ENCODE measurements around the gene VPS41.

The VPS41 gene

DNA sequence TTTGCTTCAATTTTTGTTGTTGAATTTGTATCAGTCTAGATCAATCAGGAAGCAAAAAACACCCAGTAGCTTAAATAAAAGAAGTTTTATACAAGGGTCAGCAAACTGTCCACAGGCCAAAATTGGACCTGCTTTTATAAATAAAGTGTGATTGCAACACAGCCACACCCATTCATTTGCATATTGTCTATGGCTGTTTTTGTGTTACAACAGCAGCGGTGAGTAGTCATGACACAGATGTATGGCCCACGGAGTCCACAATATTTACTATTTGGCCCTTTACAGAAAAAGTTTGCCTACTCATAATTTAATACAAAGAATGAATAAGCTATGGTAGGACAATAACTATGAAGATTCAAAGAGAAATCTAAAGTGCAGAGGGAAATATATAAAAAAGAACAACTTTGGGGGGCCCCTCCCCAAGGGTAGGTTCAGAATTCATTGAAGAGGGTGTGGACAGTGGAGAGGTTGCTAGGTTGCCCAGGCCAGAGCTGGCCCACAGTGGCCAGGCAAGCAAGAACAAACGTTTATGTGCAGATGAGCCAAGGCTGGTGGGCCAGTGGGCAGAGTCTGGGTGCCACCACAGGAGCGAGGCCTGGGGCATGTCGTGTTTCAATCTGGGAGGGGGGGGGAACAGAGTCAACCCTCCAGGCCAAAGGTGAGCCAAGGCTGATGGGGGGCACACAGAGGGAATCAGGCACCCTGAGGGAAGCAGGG is 230.9 kb downstream of the VPS41 start:
- DNase-seq (ENCODE audit: extremely low read depth in 1 of 2, low read depth in 1 of 2): no peak

DNA sequence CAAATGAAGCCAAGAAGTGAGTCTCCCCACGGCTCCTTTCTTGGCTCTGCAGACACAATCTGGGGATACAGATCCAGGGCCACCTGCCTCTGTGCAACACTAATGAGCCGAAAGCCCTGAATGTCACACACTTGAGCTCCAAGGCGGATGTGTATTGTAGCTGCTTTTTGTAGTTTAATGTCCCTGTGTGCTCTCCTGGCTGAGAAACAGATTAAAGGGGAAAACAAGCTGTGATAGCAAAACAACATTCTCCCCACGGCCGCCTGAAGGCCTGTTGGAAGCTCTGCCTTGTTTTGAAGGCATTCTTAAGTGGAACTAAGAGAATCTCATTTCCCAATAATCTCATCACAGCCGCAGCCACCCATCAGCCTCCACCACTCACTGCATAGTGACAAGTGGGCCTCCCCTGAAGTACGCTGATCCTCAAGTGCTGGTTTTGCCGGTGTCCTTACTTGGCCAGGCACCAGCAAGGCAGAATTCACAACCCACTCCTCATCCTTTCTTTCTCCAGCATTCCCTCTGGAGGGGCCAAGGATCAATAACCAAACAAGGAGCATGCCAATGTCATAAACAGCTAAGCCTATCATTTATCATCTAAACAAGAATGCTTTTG is 233.4 kb downstream of the VPS41 start:
- DNase-seq (ENCODE audit: extremely low read depth in 1 of 2, low read depth in 1 of 2): no peak

DNA sequence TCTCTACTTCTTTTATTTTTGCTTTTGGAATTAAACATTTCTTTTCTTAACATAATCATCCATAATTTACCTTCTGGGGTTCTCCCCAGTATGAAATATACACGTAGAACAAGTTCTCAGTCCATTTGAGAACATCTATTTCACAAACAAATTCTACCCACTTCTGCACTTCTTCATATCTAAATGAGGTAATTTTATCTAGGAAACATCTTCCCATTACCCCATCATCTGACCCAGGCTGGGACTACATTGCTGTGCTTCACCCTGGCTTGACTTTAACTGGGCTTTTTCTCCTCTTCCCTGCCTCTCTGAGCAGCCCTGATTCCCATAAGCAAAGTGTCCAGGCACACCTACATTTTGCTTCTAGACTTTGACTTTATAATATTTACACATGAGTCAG is 234.5 kb downstream of the VPS41 start:
- no peak for DNase-seq (ENCODE audit: extremely low read depth in 1 of 2, low read depth in 1 of 2)

- no peak for DNase-seq (ENCODE audit: extremely low read depth in 1 of 2, low read depth in 1 of 2)
These were observed 235.2 kb downstream of the VPS41 start for GRCh38 chr7:38673795-38674194.

All from stimulated activated CD8-positive, alpha-beta memory T cell treated with anti-CD3 and anti-CD28 coated beads, Interleukin-7, amount 100 ng/mL, for 48 hours (primary cell).